ENCODE data around the gene C1QL2. TPM values are rescaled to one million over a fixed set of nuclear protein-coding genes. Genes with fewer than 3 reads are reported as not detected.
A peak's percentile ranks its signal among the peaks of the same experiment; 100 is the strongest.

Gene C1QL2
- total and polyA plus RNA-seq, 4 experiments from 2014 or later = not detected

- Histone ChIP-seq H3K36me3 (ENCODE audit: insufficient read depth, low read length) (no peaks in the 10 kb centered on the region), H3K4me3 (ENCODE audit: low read length in 2 of 2) (no peak overlapping the region), H3K4me1 (ENCODE audit: insufficient read depth, low read length) (no peaks in the 10 kb centered on the region), H3K27me3 (ENCODE audit: insufficient read depth, low read length) (no peaks in the 10 kb centered on the region), H3K27ac (ENCODE audit: low read depth, low read length) (no peak overlapping the region), H3K9me3 (ENCODE audit: control insufficient read depth in 1 of 2, low read length in 2 of 2) (no peaks in the 10 kb centered on the region)
- peaks cover 0 to 2% (median 0%) of the 10 kb centered on the region in 8 donors for H3K9me3 Mint-ChIP-seq
- H3K27me3 Mint-ChIP-seq = peaks cover 2 to 3% of the 10 kb centered on the region in 2 donors
- H3K4me1 Mint-ChIP-seq = no peaks in the 10 kb centered on the region
- H3K4me3 Mint-ChIP-seq = peak overlapping the region in 1 of 8 donors; percentile 7
- no peaks in the 10 kb centered on the region for H3K36me3 Mint-ChIP-seq
- DNase-seq = no peak
- CTCF ChIA-PET (ENCODE audit: partially characterized antibody) = no interaction called here
- POLR2A ChIA-PET (ENCODE audit: partially characterized antibody) = no interaction called here
- H3K27ac Mint-ChIP-seq = no peak overlapping the region
- intact Hi-C loops (cut with micrococcal nuclease) = no loop called here
Observed at GRCh38 chr2:119119076-119119785, 39.3 kb downstream of the C1QL2 start.

GRCh38 chr2:119117891-119118882 is 40.4 kb downstream of the C1QL2 start:
- Mint-ChIP-seq H3K27ac (no peak overlapping the region), H3K36me3 (no peaks in the 10 kb centered on the region), H3K9me3 (peaks cover 0 to 4% (median 0%) of the 10 kb centered on the region in 8 donors), H3K4me1 (no peaks in the 10 kb centered on the region), H3K27me3 (peaks cover 2 to 3% of the 10 kb centered on the region in 2 donors), H3K4me3 (no peak overlapping the region)
- intact Hi-C loops (cut with micrococcal nuclease) = no loop called here
- DNase-seq = no peak
- no peaks in the 10 kb centered on the region for H3K36me3 ChIP-seq (ENCODE audit: insufficient read depth, low read length)
- H3K27me3 ChIP-seq (ENCODE audit: insufficient read depth, low read length) = no peaks in the 10 kb centered on the region
- no peaks in the 10 kb centered on the region for H3K9me3 ChIP-seq (ENCODE audit: control insufficient read depth in 1 of 2, low read length in 2 of 2)
- H3K4me1 ChIP-seq (ENCODE audit: insufficient read depth, low read length) = no peaks in the 10 kb centered on the region
- H3K27ac ChIP-seq (ENCODE audit: low read depth, low read length) = no peak overlapping the region
- H3K4me3 ChIP-seq (ENCODE audit: low read length in 2 of 2) = no peak overlapping the region
- CTCF ChIA-PET (ENCODE audit: partially characterized antibody) = no interaction called here
- POLR2A ChIA-PET (ENCODE audit: partially characterized antibody) = no interaction called here

GRCh38 chr2:119117408-119117807 is 41.1 kb downstream of the C1QL2 start:
- no peaks in the 10 kb centered on the region for H3K27me3 ChIP-seq (ENCODE audit: insufficient read depth, low read length)
- no peak overlapping the region for H3K4me3 ChIP-seq (ENCODE audit: low read length in 2 of 2)
- POLR2A ChIA-PET (ENCODE audit: partially characterized antibody) = no interaction called here
- no peaks in the 10 kb centered on the region for H3K36me3 ChIP-seq (ENCODE audit: insufficient read depth, low read length)
- H3K4me1 ChIP-seq (ENCODE audit: insufficient read depth, low read length) = no peaks in the 10 kb centered on the region
- no peak for DNase-seq
- H3K27ac Mint-ChIP-seq = no peak overlapping the region
- no peak overlapping the region for H3K4me3 Mint-ChIP-seq
- H3K36me3 Mint-ChIP-seq = no peaks in the 10 kb centered on the region
- H3K27me3 Mint-ChIP-seq = peaks cover 0 to 3% of the 10 kb centered on the region in 2 donors
- CTCF ChIA-PET (ENCODE audit: partially characterized antibody) = no interaction called here
- H3K27ac ChIP-seq (ENCODE audit: low read depth, low read length) = no peak overlapping the region
- peaks cover 0 to 4% (median 0%) of the 10 kb centered on the region in 8 donors for H3K9me3 Mint-ChIP-seq
- intact Hi-C loops (cut with micrococcal nuclease) = no loop called here
- H3K4me1 Mint-ChIP-seq = no peaks in the 10 kb centered on the region
- H3K9me3 ChIP-seq (ENCODE audit: control insufficient read depth in 1 of 2, low read length in 2 of 2) = no peaks in the 10 kb centered on the region

GRCh38 chr2:119116411-119117295 is 41.9 kb downstream of the C1QL2 start:
- Mint-ChIP-seq H3K9me3 (peaks cover 0 to 4% (median 3%) of the 10 kb centered on the region in 8 donors), H3K4me3 (no peak overlapping the region), H3K4me1 (no peaks in the 10 kb centered on the region), H3K27ac (no peak overlapping the region), H3K36me3 (no peaks in the 10 kb centered on the region), H3K27me3 (peaks cover 0 to 3% of the 10 kb centered on the region in 2 donors)
- H3K4me1 ChIP-seq (ENCODE audit: insufficient read depth, low read length) = no peaks in the 10 kb centered on the region
- ChIA-PET POLR2A (ENCODE audit: partially characterized antibody) (no interaction called here), CTCF (ENCODE audit: partially characterized antibody) (no interaction called here)
- H3K36me3 ChIP-seq (ENCODE audit: insufficient read depth, low read length) = no peaks in the 10 kb centered on the region
- no peak for DNase-seq
- no peaks in the 10 kb centered on the region for H3K9me3 ChIP-seq (ENCODE audit: control insufficient read depth in 1 of 2, low read length in 2 of 2)
- intact Hi-C loops (cut with micrococcal nuclease) = no loop called here
- no peak overlapping the region for H3K27ac ChIP-seq (ENCODE audit: low read depth, low read length)
- no peak overlapping the region for H3K4me3 ChIP-seq (ENCODE audit: low read length in 2 of 2)
- no peaks in the 10 kb centered on the region for H3K27me3 ChIP-seq (ENCODE audit: insufficient read depth, low read length)

- Mint-ChIP-seq H3K36me3 (no peaks in the 10 kb centered on the region), H3K4me1 (no peaks in the 10 kb centered on the region), H3K27me3 (peaks cover 0 to 3% of the 10 kb centered on the region in 2 donors), H3K27ac (no peak overlapping the region), H3K9me3 (peaks cover 0 to 16% (median 9%) of the 10 kb centered on the region in 8 donors), H3K4me3 (no peak overlapping the region)
- Histone ChIP-seq H3K36me3 (ENCODE audit: insufficient read depth, low read length) (no peaks in the 10 kb centered on the region), H3K27me3 (ENCODE audit: insufficient read depth, low read length) (no peaks in the 10 kb centered on the region), H3K9me3 (ENCODE audit: control insufficient read depth in 1 of 2, low read length in 2 of 2) (peaks cover 0 to 5% of the 10 kb centered on the region in 2 donors), H3K4me3 (ENCODE audit: low read length in 2 of 2) (no peak overlapping the region), H3K4me1 (ENCODE audit: insufficient read depth, low read length) (no peaks in the 10 kb centered on the region), H3K27ac (ENCODE audit: low read depth, low read length) (no peak overlapping the region)
- no peak for DNase-seq
- intact Hi-C loops (cut with micrococcal nuclease) = no loop called here
- CTCF ChIA-PET (ENCODE audit: partially characterized antibody) = no interaction called here
- POLR2A ChIA-PET (ENCODE audit: partially characterized antibody) = no interaction called here
Observed at GRCh38 chr2:119114266-119114665, 44.3 kb downstream of the C1QL2 start.

- no peak overlapping the region for H3K4me3 Mint-ChIP-seq
- no peaks in the 10 kb centered on the region for H3K36me3 Mint-ChIP-seq
- H3K36me3 ChIP-seq (ENCODE audit: insufficient read depth, low read length) = no peaks in the 10 kb centered on the region
- no peak overlapping the region for H3K4me3 ChIP-seq (ENCODE audit: low read length in 2 of 2)
- no peak for DNase-seq
- intact Hi-C loops (cut with micrococcal nuclease) = no loop called here
- CTCF ChIA-PET (ENCODE audit: partially characterized antibody) = no interaction called here
- peaks cover 0 to 5% of the 10 kb centered on the region in 2 donors for H3K9me3 ChIP-seq (ENCODE audit: control insufficient read depth in 1 of 2, low read length in 2 of 2)
- H3K27ac Mint-ChIP-seq = no peak overlapping the region
- H3K9me3 Mint-ChIP-seq = peaks cover 0 to 18% (median 10%) of the 10 kb centered on the region in 8 donors
- no peak overlapping the region for H3K27ac ChIP-seq (ENCODE audit: low read depth, low read length)
- peaks cover 0 to 3% of the 10 kb centered on the region in 2 donors for H3K27me3 Mint-ChIP-seq
- POLR2A ChIA-PET (ENCODE audit: partially characterized antibody) = no interaction called here
- H3K4me1 Mint-ChIP-seq = no peaks in the 10 kb centered on the region
- no peaks in the 10 kb centered on the region for H3K27me3 ChIP-seq (ENCODE audit: insufficient read depth, low read length)
- no peaks in the 10 kb centered on the region for H3K4me1 ChIP-seq (ENCODE audit: insufficient read depth, low read length)
Observed at GRCh38 chr2:119113489-119113770, 45.1 kb downstream of the C1QL2 start.
